Measurements from ENCODE around the gene HEG1. TPM values are rescaled to one million over a fixed set of nuclear protein-coding genes. Genes with fewer than 3 reads are reported as not detected.

HEG1 gene
- total RNA-seq (2014; rRNA removed) (1.2 and 3.2 TPM in 2 replicates), Bru-seq, nascent RNA (percentile 44 among the genes with signal in this experiment), BruChase-seq, experiment 1, labeled RNA remaining after a 6-hour chase (percentile 46 among the genes with signal in this experiment), BruChase-seq, experiment 2, labeled RNA remaining after a 2-hour chase (percentile 43 among the genes with signal in this experiment)
- long read RNA-seq, partial matches to known transcripts = 5 of 7 reads
- long read RNA-seq, other reads (novel, unspliced or antisense) = 2 of 7 reads

GRCh38 chr3:125055913-125056745 lies at the start of gene HEG1:
Gene HEG1, minus strand, starts transcription at chr3:125055997. Its CDS starts 107 bp downstream, at chr3:125055890.
- Histone ChIP-seq H3K9ac (ENCODE audit: low read length) (peak within 1 kb of the TSS; percentile 17; the same call in 1 of the 2 replicates), H3K9me3 (ENCODE audit: low read length) (no peaks in the 10 kb centered on the region), H3K79me2 (ENCODE audit: low read length) (0 out of 2 replicates have a peak, but pooled peaks cover 4% of the 10 kb centered on the region), H3K36me3 (ENCODE audit: low read depth, low read length) (no peaks in the 10 kb centered on the region), H3K27ac (ENCODE audit: low read length) (no peak within 1 kb of the TSS), H3K27me3 (ENCODE audit: low read length) (no peaks in the 10 kb centered on the region), H3K4me3 (ENCODE audit: low read length) (peak within 1 kb of the TSS; percentile 83), H3K9me2 (replicated peaks; ENCODE audit: low read length) (no peaks in the 10 kb centered on the region), H4K20me1 (ENCODE audit: low read length) (no peaks in the 10 kb centered on the region), H3K4me2 (ENCODE audit: low read length) (peak within 1 kb of the TSS; percentile 98), H3K4me1 (ENCODE audit: insufficient read depth, low read length) (peaks cover 62% of the 10 kb centered on the region), H2AFZ (ENCODE audit: low read length) (peak within 1 kb of the TSS; percentile 76), H3F3A (ENCODE audit: low read length, unreplicated experiment) (peaks cover 3% of the 10 kb centered on the region)
- peak; percentile 59 for DNase-seq
- ATAC-seq = peak; percentile 35
- no peak for TF ChIP-seq CTCF (conservative IDR thresholded peaks at IDR 0.05; ENCODE audit: low read depth, low read length)
- TF ChIP-seq EZH2phosphoT487 (IDR thresholded peaks at IDR 0.05; ENCODE audit: borderline replicate concordance, low read length) = no peak
- no peak for TF ChIP-seq EZH2 (IDR thresholded peaks at IDR 0.05; ENCODE audit: low read length, unreplicated experiment)
- ChIA-PET CTCF (interaction anchor here (0.6 kb wide), 2 partner anchors 51 to 413 kb away, joined by 4 to 7 read pairs; no protein-coding TSS in a partner anchor), POLR2A (ENCODE audit: unreplicated experiment) (interaction anchor here (0.5 kb wide), 1 partner anchor 26 kb away, joined by 3 read pairs; no protein-coding TSS in a partner anchor)
- no TSS peak for BruUV-seq (replicated peaks)
- intact Hi-C loops (cut with micrococcal nuclease) = loop anchor here (2.0 to 10.0 kb wide), 4 partner anchors 96 to 379 kb away; partner anchors contain the start of gene ZNF148

GRCh38 chr3:125105116-125105515 lies 49.3 kb upstream of the HEG1 start:
- Histone ChIP-seq H3K9me3 (ENCODE audit: low read length) (0 out of 2 replicates have a peak, but pooled peaks cover 3% of the 10 kb centered on the region), H3K9me2 (replicated peaks; ENCODE audit: low read length) (no peaks in the 10 kb centered on the region), H3K36me3 (ENCODE audit: low read depth, low read length) (peaks cover 7% of the 10 kb centered on the region; the same call in 1 of the 2 replicates), H2AFZ (ENCODE audit: low read length) (no peak overlapping the region), H4K20me1 (ENCODE audit: low read length) (no peaks in the 10 kb centered on the region), H3K4me3 (ENCODE audit: low read length) (no peak overlapping the region), H3K27me3 (ENCODE audit: low read length) (no peaks in the 10 kb centered on the region), H3K79me2 (ENCODE audit: low read length) (no peaks in the 10 kb centered on the region), H3K9ac (ENCODE audit: low read length) (no peak overlapping the region), H3K27ac (ENCODE audit: low read length) (no peak overlapping the region), H3F3A (ENCODE audit: low read length, unreplicated experiment) (no peaks in the 10 kb centered on the region), H3K4me1 (ENCODE audit: insufficient read depth, low read length) (peaks cover 21% of the 10 kb centered on the region), H3K4me2 (ENCODE audit: low read length) (no peak overlapping the region)
- no TSS peak for BruUV-seq (replicated peaks)
- TF ChIP-seq EZH2 (IDR thresholded peaks at IDR 0.05; ENCODE audit: low read length, unreplicated experiment) = no peak
- no peak for TF ChIP-seq EZH2phosphoT487 (IDR thresholded peaks at IDR 0.05; ENCODE audit: borderline replicate concordance, low read length)
- POLR2A ChIA-PET (ENCODE audit: unreplicated experiment) = no interaction called here
- no peak for ATAC-seq
- intact Hi-C loops (cut with micrococcal nuclease) = loop anchor here (5.0 kb wide), 1 partner anchor 97 kb away; no protein-coding TSS in a partner anchor
- CTCF ChIA-PET = no interaction called here
- no peak for DNase-seq

- no peaks in the 10 kb centered on the region for H4K20me1 ChIP-seq (ENCODE audit: low read length)
- H3K9me3 ChIP-seq (ENCODE audit: low read length) = 0 out of 2 replicates have a peak, but pooled peaks cover 3% of the 10 kb centered on the region
- BruUV-seq (replicated peaks) = no TSS peak
- no peaks in the 10 kb centered on the region for H3K9me2 ChIP-seq (replicated peaks; ENCODE audit: low read length)
- peaks cover 16% of the 10 kb centered on the region for H3K4me1 ChIP-seq (ENCODE audit: insufficient read depth, low read length)
- H3K4me3 ChIP-seq (ENCODE audit: low read length) = no peak overlapping the region
- POLR2A ChIA-PET (ENCODE audit: unreplicated experiment) = no interaction called here
- intact Hi-C loops (cut with micrococcal nuclease) = loop anchor here (5.0 kb wide), 1 partner anchor 98 kb away; no protein-coding TSS in a partner anchor
- H3F3A ChIP-seq (ENCODE audit: low read length, unreplicated experiment) = no peaks in the 10 kb centered on the region
- H3K27me3 ChIP-seq (ENCODE audit: low read length) = no peaks in the 10 kb centered on the region
- no peak overlapping the region for H3K9ac ChIP-seq (ENCODE audit: low read length)
- H3K27ac ChIP-seq (ENCODE audit: low read length) = no peak overlapping the region
- DNase-seq (no peak), ATAC-seq (no peak)
- H2AFZ ChIP-seq (ENCODE audit: low read length) = no peak overlapping the region
- H3K79me2 ChIP-seq (ENCODE audit: low read length) = no peaks in the 10 kb centered on the region
- CTCF ChIA-PET = no interaction called here
- H3K36me3 ChIP-seq (ENCODE audit: low read depth, low read length) = peaks cover 7% of the 10 kb centered on the region; the same call in 1 of the 2 replicates
- H3K4me2 ChIP-seq (ENCODE audit: low read length) = no peak overlapping the region
- TF ChIP-seq EZH2 (IDR thresholded peaks at IDR 0.05; ENCODE audit: low read length, unreplicated experiment) (no peak), CTCF (conservative IDR thresholded peaks at IDR 0.05; ENCODE audit: low read depth, low read length) (no peak), EZH2phosphoT487 (IDR thresholded peaks at IDR 0.05; ENCODE audit: borderline replicate concordance, low read length) (no peak)
Measured at GRCh38 chr3:125104639-125105038, 48.8 kb upstream of the HEG1 start.
